Measurements from ENCODE around the gene RUFY1.
A peak's percentile ranks its signal among the peaks of the same experiment; 100 is the strongest.
"Not testable (repeated sequence)": the region's sequence is repeated elsewhere in the genome, so short reads cannot be mapped to it uniquely, and the experiment has no call there.

Gene RUFY1

DNA sequence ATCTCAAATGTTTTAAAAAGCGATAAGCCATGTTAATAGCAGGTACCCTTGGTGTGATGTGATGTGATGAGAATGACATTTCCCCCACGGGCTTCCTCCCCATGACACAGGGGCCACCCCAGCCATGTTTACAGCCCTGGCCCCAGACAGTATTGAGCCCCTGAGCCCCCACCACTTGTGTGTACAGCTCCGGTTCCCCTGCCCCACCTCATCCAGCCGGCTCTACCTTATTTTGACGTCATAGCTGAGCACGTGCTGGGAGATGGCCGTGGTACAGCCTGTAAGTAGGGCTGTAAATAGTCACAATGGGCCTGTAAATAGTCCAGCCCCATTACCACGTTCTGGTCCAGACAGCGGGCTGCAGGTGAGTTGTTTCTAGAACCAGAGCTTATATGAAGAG is 98.1 kb downstream of the RUFY1 start:
- FAIRE-seq = no peak
- no peak for DNase-seq (ENCODE audit: insufficient read length)
- TF ChIP-seq TAF1 (IDR thresholded peaks at IDR 0.05; ENCODE audit: borderline replicate concordance, low read depth, low read length) = no peak
- no peak for TF ChIP-seq POLR2A (IDR thresholded peaks at IDR 0.05; ENCODE audit: low read depth, low read length)
- no peak for TF ChIP-seq POLR2AphosphoS5 (IDR thresholded peaks at IDR 0.05; ENCODE audit: low read depth, low read length)

- FAIRE-seq; DNase-seq (ENCODE audit: insufficient read length): not testable (repeated sequence)
Observed at GRCh38 chr5:179649166-179649703, 98.9 kb downstream of the RUFY1 start.

- FAIRE-seq; DNase-seq (ENCODE audit: insufficient read length): not testable (repeated sequence)
Observed at GRCh38 chr5:179650245-179650644, 99.9 kb downstream of the RUFY1 start.

DNA sequence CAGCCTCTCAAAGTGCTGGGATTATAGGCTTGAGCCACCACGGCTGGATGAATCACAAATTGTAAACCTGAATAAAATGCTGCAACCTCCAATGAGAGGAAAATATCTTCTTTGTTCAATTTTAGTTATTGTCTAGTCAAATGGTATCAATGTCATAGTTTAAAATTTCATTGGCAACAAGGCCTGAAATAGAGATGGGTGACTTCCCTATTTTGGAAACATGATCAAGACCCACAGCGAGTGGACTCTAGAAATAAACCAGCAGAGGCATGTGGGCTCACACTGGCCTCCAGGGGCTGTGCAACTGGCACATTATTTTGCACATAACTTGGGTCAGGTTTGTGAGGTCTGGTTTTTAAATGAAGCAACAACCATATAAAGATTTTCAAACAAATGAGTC is 102.8 kb downstream of the RUFY1 start:
- not testable (repeated sequence) for FAIRE-seq; DNase-seq (ENCODE audit: insufficient read length)

- not testable (repeated sequence) for DNase-seq (ENCODE audit: insufficient read length)
- FAIRE-seq = peak; percentile 97
Observed at GRCh38 chr5:179657302-179658178, 107.2 kb downstream of the RUFY1 start.

DNA sequence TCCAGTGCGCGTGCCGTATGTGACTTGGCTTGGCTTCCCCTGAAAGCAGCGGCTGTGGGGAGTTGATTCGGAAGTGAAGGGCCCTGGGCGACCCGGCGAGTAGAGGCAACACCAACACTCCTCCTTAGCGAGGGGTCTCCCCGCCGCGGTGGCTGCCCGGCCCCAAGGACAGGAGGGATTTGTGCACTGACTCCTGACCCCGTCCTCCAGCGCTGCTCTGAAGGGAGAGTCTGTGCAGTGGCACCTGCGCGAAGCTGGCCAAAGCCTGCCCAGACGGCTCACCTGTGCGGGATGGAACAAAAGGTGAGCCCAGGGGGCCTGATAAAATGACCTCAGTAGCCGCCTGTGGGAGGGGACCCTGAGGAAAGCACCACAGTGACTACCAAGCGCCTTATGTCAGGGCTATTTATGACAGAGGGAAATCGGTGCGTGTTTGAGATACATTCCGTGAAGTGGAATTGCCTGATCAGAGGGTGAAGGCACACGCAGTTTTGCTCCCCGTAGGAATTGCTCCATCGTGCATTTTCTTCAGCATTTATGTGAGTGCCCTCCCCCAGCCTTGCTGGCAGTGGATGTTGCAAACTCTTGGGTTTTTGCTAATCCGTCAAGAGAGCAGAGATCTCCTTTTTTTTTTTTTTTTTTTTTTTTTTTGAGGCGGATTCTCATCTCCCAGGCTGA is 108.0 kb downstream of the RUFY1 start:
- FAIRE-seq; DNase-seq (ENCODE audit: insufficient read length): not testable (repeated sequence)

Data from GM12892 (cell line).